Epithelial cell of esophagus (primary cell): Measurements from ENCODE around the gene TMEM245.
A peak's percentile ranks its signal among the peaks of the same experiment; 100 is the strongest.

Experiments used
- DNase-seq: peaks from one replicate; pipeline ENCODE4 v3.0.0; 2010; ENCODE audit warnings: low read depth
- H3K4me3 ChIP-seq: 2 replicates; pipeline ENCODE4 v1.5.1; 2011; ENCODE audit warnings: mild to moderate bottlenecking, low read length, control low read depth
- CTCF ChIP-seq: IDR thresholded peaks from 2 replicates; pipeline ENCODE4 v1.5.1; 2011; ENCODE audit warnings: low read depth, mild to moderate bottlenecking, low read length, control low read depth, inconsistent platforms; ENCODE audit not compliant: insufficient read depth; ENCODE audit errors: missing control alignments

TMEM245 gene

GRCh38 chr9:109040571-109040970 is 79.2 kb downstream of the TMEM245 start:
- TF ChIP-seq CTCF, result no peak
- no peak for DNase-seq
- H3K4me3 ChIP-seq, result no peak overlapping the region

GRCh38 chr9:109039539-109039938 is 80.2 kb downstream of the TMEM245 start:
- no peak for TF ChIP-seq CTCF
- no peak for DNase-seq
- H3K4me3 ChIP-seq, result no peak overlapping the region

- DNase-seq, result peak; percentile 39
- TF ChIP-seq CTCF, result no peak
- H3K4me3 ChIP-seq, result no peak overlapping the region
Observed at GRCh38 chr9:109037946-109038715, 81.6 kb downstream of the TMEM245 start.

GRCh38 chr9:109036744-109037680 is 82.7 kb downstream of the TMEM245 start:
- no peak for DNase-seq
- no peak for TF ChIP-seq CTCF
- H3K4me3 ChIP-seq, result no peak overlapping the region

GRCh38 chr9:109035684-109036423 is 83.9 kb downstream of the TMEM245 start:
- no peak for TF ChIP-seq CTCF
- DNase-seq, result peak; percentile 69
- H3K4me3 ChIP-seq, result no peak overlapping the region

GRCh38 chr9:109033941-109034700 is 85.6 kb downstream of the TMEM245 start:
- no peak for TF ChIP-seq CTCF
- H3K4me3 ChIP-seq, result no peak overlapping the region
- no peak for DNase-seq
